Smooth muscle cell of the coronary artery (primary cell): ENCODE measurements around the gene NMRK2. TPM values are rescaled to one million over a fixed set of nuclear protein-coding genes. Genes with fewer than 3 reads are reported as not detected.

Experiments
- total RNA-seq: library from RNA; depleted of rRNA; stranded (reverse); fragments of >200 nt; gene quantifications from 2 replicates; pipeline ENCODE4 v1.2.3, GENCODE V29; 2014; ENCODE audit warnings: low replicate concordance

Gene NMRK2, protein sequence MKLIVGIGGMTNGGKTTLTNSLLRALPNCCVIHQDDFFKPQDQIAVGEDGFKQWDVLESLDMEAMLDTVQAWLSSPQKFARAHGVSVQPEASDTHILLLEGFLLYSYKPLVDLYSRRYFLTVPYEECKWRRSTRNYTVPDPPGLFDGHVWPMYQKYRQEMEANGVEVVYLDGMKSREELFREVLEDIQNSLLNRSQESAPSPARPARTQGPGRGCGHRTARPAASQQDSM
- not detected in 2 replicates for total RNA-seq

DNA sequence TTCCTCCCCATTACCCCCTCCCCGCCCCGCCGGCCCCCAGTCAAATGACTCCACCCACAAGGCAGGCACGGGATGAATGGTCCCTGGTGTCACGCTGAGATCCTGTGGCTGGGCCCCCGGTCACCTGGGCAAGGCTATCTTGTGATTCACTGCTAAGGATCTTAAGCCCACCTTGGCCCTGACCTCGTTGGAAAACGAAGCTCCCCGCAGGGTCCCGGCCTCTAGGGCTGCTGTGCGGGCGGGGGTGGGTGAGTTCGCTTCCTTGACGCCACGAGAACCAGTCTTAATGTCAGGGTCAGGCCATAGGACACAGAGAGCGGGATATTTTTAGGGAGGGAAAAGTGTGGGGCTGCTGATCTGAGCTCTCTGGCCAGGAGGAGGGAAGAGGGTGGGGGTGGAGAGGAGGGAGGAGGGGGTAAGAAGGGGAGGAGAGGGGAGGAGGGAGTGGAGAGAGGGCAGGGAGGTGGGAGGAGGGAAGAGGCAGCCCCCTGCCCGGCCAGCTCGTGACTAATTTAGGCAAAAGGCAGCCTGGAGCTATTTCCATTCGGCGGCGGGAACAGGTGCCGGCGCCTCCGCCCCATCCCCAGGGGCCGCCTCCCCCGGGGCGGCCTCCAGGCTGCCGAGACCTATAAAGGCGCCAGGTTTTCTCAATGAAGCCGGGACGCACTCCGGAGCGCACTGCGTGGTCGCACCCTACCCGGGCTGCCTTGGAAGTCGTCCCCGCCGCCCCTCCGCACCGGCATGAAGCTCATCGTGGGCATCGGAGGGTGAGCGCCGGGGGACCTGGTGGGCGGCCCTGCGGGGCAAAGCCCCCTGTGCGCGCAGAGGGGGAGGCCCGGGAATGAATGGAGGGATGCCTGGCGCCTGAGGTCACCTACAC is at the start of gene NMRK2:
Gene NMRK2, plus strand, starts transcription at position 139 of the 880 bp plus-strand sequence. Its CDS starts 603 bp downstream, at position 742.

DNA sequence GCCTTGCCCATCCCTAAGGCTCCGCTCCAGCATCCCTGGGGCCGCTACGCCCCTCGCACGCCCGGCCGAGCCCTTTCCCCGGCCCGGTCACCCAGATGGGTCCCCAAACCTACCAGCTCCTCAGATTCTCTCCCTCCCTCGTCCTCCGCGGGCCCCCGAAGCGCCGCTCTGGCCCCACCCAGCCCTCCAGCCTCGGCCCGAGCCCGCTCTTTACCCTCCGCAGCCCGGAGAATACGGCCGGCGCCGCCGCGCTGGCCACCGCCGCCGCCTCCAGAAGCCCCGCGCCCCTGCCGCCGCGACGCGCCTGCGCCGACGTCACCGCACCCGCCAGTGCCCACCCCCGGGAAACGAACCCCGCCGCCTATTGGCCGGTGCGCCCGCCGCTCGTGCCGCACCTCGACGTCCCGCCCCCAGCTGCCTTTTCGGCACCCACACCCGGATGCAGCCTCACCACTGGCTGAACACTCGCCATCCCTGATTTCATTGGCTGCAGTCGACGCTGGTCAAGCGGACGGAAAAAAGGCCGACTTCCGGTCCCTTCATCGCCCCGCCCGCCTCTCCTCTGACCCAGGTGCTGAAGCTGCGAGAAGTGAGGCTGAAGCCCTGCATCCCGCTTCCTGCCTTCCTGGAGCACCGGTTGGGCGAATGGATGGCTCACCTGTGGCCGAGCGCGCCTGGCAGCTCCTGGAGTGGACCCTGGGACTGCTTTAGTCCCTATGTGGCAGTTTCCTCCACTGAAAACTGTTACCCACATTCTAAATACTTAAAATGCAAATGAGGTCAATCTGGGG is 38.1 kb downstream of the NMRK2 start, which contains the start of gene DAPK3:
Gene DAPK3, minus strand, starts transcription at position 292 of the 791 bp plus-strand sequence. CDS start 1,364 bp downstream, outside the sequence.

GRCh38 chr19:3984908-3985642 is 52.2 kb downstream of the NMRK2 start, which contains the start of gene EEF2:
Gene EEF2, minus strand, starts transcription at chr19:3985463. Its CDS starts 83 bp downstream, at chr19:3985380.

Other genes with a start within 250 kb of the NMRK2 start
- 15.4 and 18.4 TPM in 2 replicates for gene PIP5K1C, start 232.6 kb upstream of the NMRK2 start, total RNA-seq
- gene TJP3, start 224.7 kb upstream of the NMRK2 start, total RNA-seq = not detected in 2 replicates
- gene APBA3, start 171.4 kb upstream of the NMRK2 start, total RNA-seq = 9.4 and 14.6 TPM in 2 replicates
- gene MRPL54, start 170.4 kb upstream of the NMRK2 start, total RNA-seq = 11.2 and 41.4 TPM in 2 replicates
- not detected in 2 replicates for gene RAX2, start 160.8 kb upstream of the NMRK2 start, total RNA-seq
- gene MATK, start 146.7 kb upstream of the NMRK2 start, total RNA-seq = 0.70 TPM in 1 of 2 replicates, not detected in the other
- not detected in 2 replicates for gene ZFR2, start 64.0 kb upstream of the NMRK2 start, total RNA-seq
- not detected in 2 replicates for gene ATCAY, start 52.4 kb upstream of the NMRK2 start, total RNA-seq
- gene DAPK3, start 38.0 kb downstream of the NMRK2 start, total RNA-seq = 94.4 and 155 TPM in 2 replicates
- 3,373 and 6,268 TPM in 2 replicates for gene EEF2, start 52.4 kb downstream of the NMRK2 start, total RNA-seq
- gene PIAS4, start 74.7 kb downstream of the NMRK2 start, total RNA-seq = 3.9 and 18.8 TPM in 2 replicates
- gene ZBTB7A, start 133.8 kb downstream of the NMRK2 start, total RNA-seq = 9.3 and 11.7 TPM in 2 replicates
- gene MAP2K2, start 191.1 kb downstream of the NMRK2 start, total RNA-seq = 117 and 253 TPM in 2 replicates
- not detected in 2 replicates for gene CREB3L3, start 220.6 kb downstream of the NMRK2 start, total RNA-seq
- 11.5 and 16.8 TPM in 2 replicates for gene SIRT6, start 249.5 kb downstream of the NMRK2 start, total RNA-seq
- 0.53 and 2.3 TPM in 2 replicates for gene ANKRD24, start 249.6 kb downstream of the NMRK2 start, total RNA-seq